Measurements from ENCODE around the gene GRB10. TPM values are rescaled to one million over a fixed set of nuclear protein-coding genes. Genes with fewer than 3 reads are reported as not detected.

Gene GRB10
- total RNA-seq, 1 donor from 2014 or later, result 58.6 TPM

DNA sequence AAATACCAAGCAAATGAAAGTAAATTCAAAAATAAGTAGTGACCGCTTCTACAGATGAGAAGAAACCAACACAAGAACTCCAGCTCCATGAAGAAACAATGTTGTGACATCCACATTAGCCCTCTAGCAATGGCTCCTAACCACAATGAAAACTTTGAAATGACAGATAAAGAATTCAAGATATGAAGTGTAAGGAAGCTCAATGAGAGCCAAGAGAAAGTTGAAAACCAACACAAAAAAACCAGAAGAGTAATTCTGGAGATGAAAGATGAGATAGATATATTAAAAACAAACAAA, 149.3 kb downstream of the GRB10 start:
- no peak for ATAC-seq
- H3K27me3 ChIP-seq, result no peaks in the 10 kb centered on the region
- H3K4me3 ChIP-seq, result no peak overlapping the region
- H3K4me1 ChIP-seq, result peaks cover 6% of the 10 kb centered on the region
- H3K36me3 ChIP-seq, result no peaks in the 10 kb centered on the region
- intact Hi-C loops (cut with DNase I), result no loop called here
- H3K9me3 ChIP-seq, result no peaks in the 10 kb centered on the region
- H3K27ac ChIP-seq, result no peak overlapping the region
- no peak for TF ChIP-seq CTCF (IDR thresholded peaks at IDR 0.05)
- DNase-seq, result no peak

- H3K27ac ChIP-seq, result no peak overlapping the region
- no peaks in the 10 kb centered on the region for H3K27me3 ChIP-seq
- no peak overlapping the region for H3K4me3 ChIP-seq
- H3K36me3 ChIP-seq, result no peaks in the 10 kb centered on the region
- DNase-seq, result peak; percentile 66
- peak; percentile 82 for TF ChIP-seq CTCF (IDR thresholded peaks at IDR 0.05)
- no peaks in the 10 kb centered on the region for H3K9me3 ChIP-seq
- ATAC-seq, result peak; percentile 92
- intact Hi-C loops (cut with DNase I), result no loop called here
- peaks cover 6% of the 10 kb centered on the region for H3K4me1 ChIP-seq
Measured at GRCh38 chr7:50632561-50633413, 149.9 kb downstream of the GRB10 start.

- no peak for DNase-seq
- intact Hi-C loops (cut with DNase I), result no loop called here
Measured at GRCh38 chr7:50631639-50632038, 151.1 kb downstream of the GRB10 start.

DNA sequence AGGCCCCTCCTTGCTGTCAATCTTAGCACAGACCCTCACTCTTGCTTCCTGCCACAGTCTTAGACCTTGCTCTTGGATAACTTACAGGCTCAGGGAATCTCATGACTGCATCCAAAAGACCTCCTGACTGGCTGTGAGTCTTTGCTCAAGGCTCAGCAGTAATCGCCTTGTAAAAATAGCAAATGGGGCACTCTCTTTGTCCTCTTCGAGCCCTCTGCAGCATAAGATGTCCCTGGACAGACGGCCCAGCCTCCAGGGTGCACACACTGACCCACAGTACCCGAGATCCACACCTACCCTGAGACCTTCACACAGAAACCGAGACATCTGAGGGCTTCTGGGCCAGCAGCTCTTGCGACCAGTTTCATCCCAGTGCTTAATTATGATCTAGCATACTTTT, 151.6 kb downstream of the GRB10 start:
- Histone ChIP-seq H3K27ac (no peak overlapping the region), H3K4me1 (peaks cover 6% of the 10 kb centered on the region), H3K27me3 (no peaks in the 10 kb centered on the region), H3K9me3 (no peaks in the 10 kb centered on the region), H3K36me3 (peaks cover 6% of the 10 kb centered on the region), H3K4me3 (no peak overlapping the region)
- no peak for TF ChIP-seq CTCF (IDR thresholded peaks at IDR 0.05)
- intact Hi-C loops (cut with DNase I), result no loop called here
- DNase-seq (no peak), ATAC-seq (no peak)

More at GRCh38 chr7:50631639-50632038, 151.1 kb downstream of the GRB10 start:
- Histone ChIP-seq H3K27me3 (no peaks in the 10 kb centered on the region), H3K4me1 (peaks cover 6% of the 10 kb centered on the region), H3K9me3 (no peaks in the 10 kb centered on the region), H3K27ac (no peak overlapping the region), H3K36me3 (peaks cover under 1% of the 10 kb centered on the region), H3K4me3 (no peak overlapping the region)
- TF ChIP-seq CTCF (IDR thresholded peaks at IDR 0.05), result no peak
- no peak for ATAC-seq

- peaks cover 6% of the 10 kb centered on the region for H3K4me1 ChIP-seq
- no peak for TF ChIP-seq CTCF (IDR thresholded peaks at IDR 0.05)
Measured at GRCh38 chr7:50629238-50629901, 153.3 kb downstream of the GRB10 start.

More at GRCh38 chr7:50629238-50629901, 153.3 kb downstream of the GRB10 start:
- intact Hi-C loops (cut with DNase I), result no loop called here
- Histone ChIP-seq H3K27ac (no peak overlapping the region), H3K27me3 (no peaks in the 10 kb centered on the region), H3K4me3 (no peak overlapping the region), H3K36me3 (peaks cover 20% of the 10 kb centered on the region), H3K9me3 (no peaks in the 10 kb centered on the region)
- ATAC-seq (no peak), DNase-seq (peak; percentile 33)

All from upper lobe of right lung (tissue), 1 donor.